Skeletal muscle satellite cell (primary cell): ENCODE results near the gene PCNX4.

Experiments used
- H3K27me3 ChIP-seq: 2 replicates; pipeline ENCODE4 v1.7.0; 2013; ENCODE audit warnings: low read length; ENCODE audit not compliant: control insufficient read depth, insufficient read depth
- H3K36me3 ChIP-seq: 2 replicates; pipeline ENCODE4 v1.7.0; 2013; ENCODE audit warnings: mild to moderate bottlenecking, control low read depth, low read length; ENCODE audit not compliant: insufficient read depth
- H3K4me1 ChIP-seq: 2 replicates; pipeline ENCODE4 v1.7.0; 2013; ENCODE audit warnings: low read length; ENCODE audit not compliant: control insufficient read depth, insufficient read depth
- H3K4me2 ChIP-seq: 2 replicates; pipeline ENCODE4 v1.7.0; 2013; ENCODE audit warnings: mild to moderate bottlenecking, low read length
- H3K4me3 ChIP-seq: 2 replicates; pipeline ENCODE4 v1.7.0; 2013; ENCODE audit warnings: low read length
- H3K9ac ChIP-seq: 2 replicates; pipeline ENCODE4 v1.7.0; 2013; ENCODE audit warnings: mild to moderate bottlenecking, low read depth, low read length, moderate library complexity
- H3K9me3 ChIP-seq: replicated peaks from 2 replicates; pipeline ENCODE4 v1.7.0; 2013; ENCODE audit warnings: mild to moderate bottlenecking, control low read depth, low read length

PCNX4 gene

GRCh38 chr14:60195179-60195810 lies 103.6 kb downstream of the PCNX4 start:
- no peaks in the 10 kb centered on the region for H3K36me3 ChIP-seq
- H3K9ac ChIP-seq, result no peak overlapping the region
- H3K27me3 ChIP-seq, result no peaks in the 10 kb centered on the region
- no peak overlapping the region for H3K4me2 ChIP-seq
- no peaks in the 10 kb centered on the region for H3K9me3 ChIP-seq
- H3K4me3 ChIP-seq, result no peak overlapping the region
- no peaks in the 10 kb centered on the region for H3K4me1 ChIP-seq

DNA sequence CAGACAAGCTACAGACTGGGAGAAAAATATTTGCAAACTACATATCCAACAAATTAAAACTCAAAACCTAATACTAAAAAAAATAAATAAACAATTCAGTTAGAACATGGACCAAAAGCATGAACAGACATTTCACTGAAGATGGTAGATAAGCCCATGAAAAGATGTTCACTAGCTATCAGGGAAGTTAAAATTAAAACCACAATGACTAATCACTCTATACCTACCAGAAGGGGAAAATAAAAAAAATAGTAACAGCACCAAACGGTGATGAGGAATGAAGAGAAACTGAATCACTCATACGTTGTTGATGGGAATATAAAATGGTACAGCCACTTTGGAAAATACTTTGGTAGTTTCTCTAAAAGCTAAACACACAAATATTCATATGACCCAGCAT lies 104.6 kb downstream of the PCNX4 start:
- Histone ChIP-seq H3K27me3 (no peaks in the 10 kb centered on the region), H3K36me3 (no peaks in the 10 kb centered on the region), H3K4me1 (no peaks in the 10 kb centered on the region), H3K4me2 (no peak overlapping the region), H3K9ac (no peak overlapping the region), H3K4me3 (no peak overlapping the region), H3K9me3 (no peaks in the 10 kb centered on the region)

DNA sequence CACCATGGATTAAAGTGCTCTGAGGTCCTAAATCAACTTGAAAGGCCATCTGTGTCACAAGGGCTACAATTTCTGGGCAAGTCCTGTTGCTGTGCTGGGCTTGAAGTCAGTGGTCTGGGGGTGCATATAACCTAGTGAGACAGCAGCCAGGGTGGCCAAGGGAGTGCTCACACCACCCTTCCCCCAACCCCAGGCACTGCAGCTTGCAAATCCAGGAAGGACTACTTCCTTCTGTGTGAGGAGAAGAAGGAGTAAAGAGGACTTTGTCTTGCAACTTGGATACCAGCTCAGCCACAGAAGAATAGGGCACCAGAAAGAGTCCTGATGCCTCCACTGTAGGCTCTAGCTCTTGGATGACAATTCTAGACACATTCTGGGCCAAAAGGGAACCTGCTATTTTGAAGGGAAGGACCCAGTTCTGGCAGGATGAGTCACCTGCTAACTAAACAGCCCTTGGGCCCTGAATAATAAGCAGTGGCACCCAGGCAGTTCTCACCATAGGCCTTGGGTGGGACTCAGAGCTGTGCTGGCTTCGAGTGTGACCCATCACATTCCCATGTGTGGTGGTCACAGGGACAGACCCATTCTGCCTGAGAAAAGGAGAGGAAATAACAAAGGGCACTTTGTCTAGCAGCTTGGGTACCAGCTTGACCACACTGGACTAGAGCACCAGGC lies 106.0 kb downstream of the PCNX4 start:
- Histone ChIP-seq H3K4me2 (no peak overlapping the region), H3K27me3 (no peaks in the 10 kb centered on the region), H3K4me1 (no peaks in the 10 kb centered on the region), H3K4me3 (no peak overlapping the region), H3K9me3 (no peaks in the 10 kb centered on the region), H3K36me3 (no peaks in the 10 kb centered on the region), H3K9ac (no peak overlapping the region)

DNA sequence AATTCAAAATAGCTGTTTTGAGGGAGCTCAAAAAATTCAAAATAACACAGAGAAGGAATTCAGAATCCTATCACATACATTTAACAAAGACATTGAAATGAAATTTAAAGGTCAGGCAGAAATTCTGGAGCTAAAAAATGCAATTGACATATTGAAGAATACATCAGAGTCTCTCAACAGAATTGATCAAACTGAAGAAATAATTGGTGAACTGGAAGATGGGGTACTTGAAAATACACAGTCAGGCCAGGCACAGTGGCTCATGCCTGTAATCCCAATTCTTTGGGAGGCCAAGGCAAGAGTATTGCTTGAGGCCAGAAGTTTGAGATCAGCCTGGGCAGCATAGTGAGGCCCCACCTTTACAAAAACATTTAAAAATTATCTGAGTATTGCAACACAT lies 107.6 kb downstream of the PCNX4 start:
- H3K4me3 ChIP-seq, result no peak overlapping the region
- H3K4me2 ChIP-seq, result no peak overlapping the region
- H3K9me3 ChIP-seq, result no peaks in the 10 kb centered on the region
- no peak overlapping the region for H3K9ac ChIP-seq
- no peaks in the 10 kb centered on the region for H3K36me3 ChIP-seq
- no peaks in the 10 kb centered on the region for H3K27me3 ChIP-seq
- H3K4me1 ChIP-seq, result no peaks in the 10 kb centered on the region

GRCh38 chr14:60204104-60204842 lies 112.5 kb downstream of the PCNX4 start:
- Histone ChIP-seq H3K4me3 (no peak overlapping the region), H3K9ac (no peak overlapping the region), H3K9me3 (no peaks in the 10 kb centered on the region), H3K4me2 (no peak overlapping the region), H3K36me3 (no peaks in the 10 kb centered on the region), H3K4me1 (no peaks in the 10 kb centered on the region), H3K27me3 (peaks cover 2% of the 10 kb centered on the region)

- H3K4me2 ChIP-seq, result no peak overlapping the region
- H3K27me3 ChIP-seq, result peaks cover 4% of the 10 kb centered on the region
- H3K4me3 ChIP-seq, result no peak overlapping the region
- no peaks in the 10 kb centered on the region for H3K36me3 ChIP-seq
- no peaks in the 10 kb centered on the region for H3K9me3 ChIP-seq
- H3K9ac ChIP-seq, result no peak overlapping the region
- no peaks in the 10 kb centered on the region for H3K4me1 ChIP-seq
These were observed 113.4 kb downstream of the PCNX4 start for GRCh38 chr14:60204843-60205774.

- H3K9me3 ChIP-seq, result no peaks in the 10 kb centered on the region
- no peak overlapping the region for H3K4me3 ChIP-seq
- H3K9ac ChIP-seq, result no peak overlapping the region
- H3K36me3 ChIP-seq, result no peaks in the 10 kb centered on the region
- no peaks in the 10 kb centered on the region for H3K4me1 ChIP-seq
- H3K27me3 ChIP-seq, result peaks cover 4% of the 10 kb centered on the region
- H3K4me2 ChIP-seq, result no peak overlapping the region
These were observed 114.5 kb downstream of the PCNX4 start for GRCh38 chr14:60206249-60206670.

- Histone ChIP-seq H3K4me1 (no peaks in the 10 kb centered on the region), H3K36me3 (no peaks in the 10 kb centered on the region), H3K4me2 (no peak overlapping the region), H3K9ac (no peak overlapping the region), H3K9me3 (no peaks in the 10 kb centered on the region), H3K27me3 (peaks cover 4% of the 10 kb centered on the region), H3K4me3 (no peak overlapping the region)
These were observed 115.3 kb downstream of the PCNX4 start for GRCh38 chr14:60206837-60207533.

GRCh38 chr14:60210703-60211102 lies 119.0 kb downstream of the PCNX4 start:
- H3K27me3 ChIP-seq, result peaks cover 4% of the 10 kb centered on the region

DNA sequence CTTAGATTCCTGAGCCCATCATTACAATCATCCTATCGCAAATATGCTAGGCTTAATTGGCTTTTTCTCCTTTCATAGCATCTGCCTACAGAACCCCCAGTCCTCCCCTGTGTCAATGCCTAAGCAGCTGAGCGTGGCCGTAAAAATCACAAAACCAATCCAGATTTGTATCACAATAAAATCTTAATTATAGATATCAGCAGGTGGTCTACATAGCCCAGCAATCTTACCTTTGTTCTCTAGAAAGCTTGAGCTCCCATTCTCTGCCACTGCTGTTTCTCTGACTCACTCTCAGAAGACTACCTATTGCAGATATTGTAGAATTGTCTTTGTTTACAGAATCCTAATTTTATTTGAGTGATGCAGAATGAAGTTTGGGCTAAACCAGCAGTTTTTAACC lies 119.4 kb downstream of the PCNX4 start:
- H3K36me3 ChIP-seq, result no peaks in the 10 kb centered on the region
- no peak overlapping the region for H3K4me3 ChIP-seq
- peaks cover 4% of the 10 kb centered on the region for H3K27me3 ChIP-seq
- H3K9ac ChIP-seq, result no peak overlapping the region
- no peaks in the 10 kb centered on the region for H3K4me1 ChIP-seq
- H3K9me3 ChIP-seq, result no peaks in the 10 kb centered on the region
- H3K4me2 ChIP-seq, result no peak overlapping the region

More at GRCh38 chr14:60210703-60211102, 119.0 kb downstream of the PCNX4 start:
- Histone ChIP-seq H3K4me1 (no peaks in the 10 kb centered on the region), H3K4me3 (no peak overlapping the region), H3K9ac (no peak overlapping the region), H3K4me2 (no peak overlapping the region), H3K36me3 (no peaks in the 10 kb centered on the region), H3K9me3 (no peaks in the 10 kb centered on the region)
